HepG2 (cell line): ENCODE results near the gene APOC1. TPM values are rescaled to one million over a fixed set of nuclear protein-coding genes. Genes with fewer than 3 reads are reported as not detected.
A peak's percentile ranks its signal among the peaks of the same experiment; 100 is the strongest.

Experiments used
- GLI4 ChIP-seq: sonication (generic); formaldehyde crosslinking; IDR thresholded peaks from 2 replicates; pipeline ENCODE4 v1.5.1; 2020; ENCODE audit warnings: missing genetic modification reagents, mild to moderate bottlenecking, moderate library complexity, borderline replicate concordance
- MAFG ChIP-seq: sonication (generic); formaldehyde crosslinking; IDR thresholded peaks from 2 replicates; pipeline ENCODE4 v1.5.1; 2020; ENCODE audit warnings: mild to moderate bottlenecking, missing genetic modification reagents
- MIER2 ChIP-seq: IDR thresholded peaks from 2 replicates; pipeline ENCODE4 v1.6.1; 2016; ENCODE audit warnings: missing biosample characterization, missing genetic modification reagents
- NFRKB ChIP-seq: fragments of 450-650 bp; IDR thresholded peaks from 2 replicates; pipeline ENCODE4 v1.6.1; 2017
- PHF20 ChIP-seq: sonication (generic); formaldehyde crosslinking; IDR thresholded peaks from 2 replicates; pipeline ENCODE4 v1.5.0; 2020; ENCODE audit warnings: mild to moderate bottlenecking, missing genetic modification reagents
- RBFOX2 ChIP-seq: fragments of 200-400 bp; formaldehyde crosslinking; IDR thresholded peaks from 2 replicates; pipeline ENCODE4 v1.6.1; 2017; ENCODE audit warnings: low read depth, mild to moderate bottlenecking, low read length
- SMAD9 ChIP-seq: sonication (generic); formaldehyde crosslinking; IDR thresholded peaks from 2 replicates; pipeline ENCODE4 v1.5.1; 2020; ENCODE audit warnings: mild to moderate bottlenecking, missing genetic modification reagents
- SMARCE1 ChIP-seq: fragments of 450-650 bp; IDR thresholded peaks from 2 replicates; pipeline ENCODE4 v1.6.1; 2017; ENCODE audit warnings: borderline replicate concordance
- SOX5 ChIP-seq: IDR thresholded peaks from 2 replicates; pipeline ENCODE4 v1.6.1; 2016; ENCODE audit warnings: borderline replicate concordance
- SRSF1 ChIP-seq: fragments of 200-400 bp; formaldehyde crosslinking; optimal IDR thresholded peaks from 2 replicates; pipeline ENCODE3; 2017; ENCODE audit warnings: mild to moderate bottlenecking, low read depth, low read length, moderate library complexity
- ZNF12 ChIP-seq: sonication (generic); formaldehyde crosslinking; IDR thresholded peaks from 2 replicates; pipeline ENCODE4 v1.5.0; 2020; ENCODE audit warnings: missing genetic modification reagents
- ZNF274 ChIP-seq: sonication (generic); formaldehyde crosslinking; IDR thresholded peaks from 2 replicates; pipeline ENCODE4 v1.5.1; 2020; ENCODE audit warnings: mild to moderate bottlenecking, missing genetic modification reagents
- ZNF30 ChIP-seq: sonication (generic); formaldehyde crosslinking; IDR thresholded peaks from 2 replicates; pipeline ENCODE4 v1.5.0; 2020; ENCODE audit warnings: mild to moderate bottlenecking, missing genetic modification reagents
- ZNF569 ChIP-seq: sonication (generic); formaldehyde crosslinking; IDR thresholded peaks from 2 replicates; pipeline ENCODE4 v1.5.0; 2020; ENCODE audit warnings: mild to moderate bottlenecking, missing genetic modification reagents, moderate library complexity, borderline replicate concordance
- ZNF670 ChIP-seq: sonication (generic); formaldehyde crosslinking; IDR thresholded peaks from 2 replicates; pipeline ENCODE4 v1.8.0; 2022; ENCODE audit warnings: mild to moderate bottlenecking, missing genetic modification reagents, borderline replicate concordance
- ZNF678 ChIP-seq: sonication (generic); formaldehyde crosslinking; IDR thresholded peaks from 2 replicates; pipeline ENCODE4 v1.4.0; 2020; ENCODE audit warnings: mild to moderate bottlenecking, missing genetic modification reagents
- polyA plus RNA-seq, 8 experiments: library from polyadenylated mRNA; depleted of rRNA in 3 of 8; stranded (reverse) in 7 of 8; unstranded in 1 of 8; fragments of >200 nt; fragmentation: Illumina TruSeq in 4 of 8; extraction: Trizol in 4 of 8; gene quantifications; 2 replicates each; pipeline versions ENCODE4 v1.2.1 to v1.2.3, GENCODE V29; 2011 to 2016; ENCODE audit warnings: low read depth in 4 of 8, missing spikeins in 1 of 8, mixed read lengths in 1 of 8; ENCODE audit not compliant: insufficient read depth in 1 of 8
- total RNA-seq, 5 experiments: library from RNA; depleted of rRNA; stranded (reverse); fragments of >200 nt; fragmentation: Illumina TruSeq; extraction: Trizol; gene quantifications; 2 replicates each; pipeline ENCODE4 v1.2.3, GENCODE V29; 2016; ENCODE audit warnings: low read depth in 1 of 5
- TF ChIP-seq, protein P1 (sequence below): sonication (generic); formaldehyde crosslinking; IDR thresholded peaks from 2 replicates; pipeline ENCODE4 v1.4.0; 2020; ENCODE audit warnings: mild to moderate bottlenecking, low read depth, missing genetic modification reagents
- TF ChIP-seq, protein P2 (sequence below): sonication (generic); formaldehyde crosslinking; IDR thresholded peaks from 2 replicates; pipeline ENCODE4 v1.5.0; 2020; ENCODE audit warnings: missing genetic modification reagents
- TF ChIP-seq, protein P3 (sequence below): sonication (generic); formaldehyde crosslinking; IDR thresholded peaks from 2 replicates; pipeline ENCODE4 v1.9.0; 2021; ENCODE audit warnings: missing genetic modification reagents, borderline replicate concordance

Gene APOC1
- total and polyA plus RNA-seq, 2 of the 13 experiments (the other 11 are each of a cell fraction or from before 2014, with no cell fraction given), result 600 to 1,235 TPM

DNA sequence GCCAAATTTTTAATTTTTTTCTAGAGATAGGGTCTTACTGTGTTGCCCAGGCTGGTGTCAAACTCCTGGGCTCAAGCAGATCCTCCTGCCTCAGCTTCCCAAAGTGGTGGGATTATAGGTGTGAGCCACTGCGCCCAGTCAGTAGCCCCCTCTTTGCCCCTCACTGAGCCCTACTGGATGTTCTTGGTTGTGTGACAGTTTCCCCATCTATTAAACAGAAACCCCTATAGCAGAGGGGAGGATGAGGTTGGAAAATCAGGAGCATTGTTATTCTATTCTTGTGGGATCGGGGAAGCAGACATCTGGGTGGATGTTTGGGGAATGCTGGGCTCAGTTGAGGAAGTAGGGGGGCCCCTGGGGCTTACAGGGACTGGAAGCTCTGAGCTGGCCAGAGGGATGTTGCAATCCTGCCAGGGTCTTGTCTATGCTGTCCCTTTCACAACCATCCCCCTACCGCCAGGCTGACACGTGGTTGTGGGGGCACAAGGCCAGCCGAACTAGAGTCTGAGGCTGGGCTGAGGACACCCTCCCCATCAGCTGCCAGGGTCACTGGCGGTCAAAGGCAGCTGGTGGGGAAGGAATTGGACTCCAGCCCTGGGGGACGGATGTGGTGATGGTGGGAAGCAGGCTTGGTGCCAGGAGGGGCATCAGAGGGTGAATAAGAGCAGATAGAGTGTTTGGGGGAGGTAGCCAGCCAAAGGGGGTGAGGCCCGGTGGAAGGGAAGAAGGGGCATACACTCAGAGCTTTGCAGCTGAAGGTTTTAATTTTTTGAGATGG, 10.9 kb downstream of the APOC1 start (continued):
- TF ChIP-seq, protein P1, sequence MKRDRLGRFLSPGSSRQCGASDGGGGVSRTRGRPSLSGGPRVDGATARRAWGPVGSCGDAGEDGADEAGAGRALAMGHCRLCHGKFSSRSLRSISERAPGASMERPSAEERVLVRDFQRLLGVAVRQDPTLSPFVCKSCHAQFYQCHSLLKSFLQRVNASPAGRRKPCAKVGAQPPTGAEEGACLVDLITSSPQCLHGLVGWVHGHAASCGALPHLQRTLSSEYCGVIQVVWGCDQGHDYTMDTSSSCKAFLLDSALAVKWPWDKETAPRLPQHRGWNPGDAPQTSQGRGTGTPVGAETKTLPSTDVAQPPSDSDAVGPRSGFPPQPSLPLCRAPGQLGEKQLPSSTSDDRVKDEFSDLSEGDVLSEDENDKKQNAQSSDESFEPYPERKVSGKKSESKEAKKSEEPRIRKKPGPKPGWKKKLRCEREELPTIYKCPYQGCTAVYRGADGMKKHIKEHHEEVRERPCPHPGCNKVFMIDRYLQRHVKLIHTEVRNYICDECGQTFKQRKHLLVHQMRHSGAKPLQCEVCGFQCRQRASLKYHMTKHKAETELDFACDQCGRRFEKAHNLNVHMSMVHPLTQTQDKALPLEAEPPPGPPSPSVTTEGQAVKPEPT, result no peak
- TF ChIP-seq SMAD9 (CRISPR knock-in tag), result peak; percentile 55; the same call in 1 of the 2 replicates
- TF ChIP-seq SRSF1, result no peak
- no peak for TF ChIP-seq MAFG (CRISPR knock-in tag)
- TF ChIP-seq SMARCE1, result no peak
- no peak for TF ChIP-seq NFRKB
- TF ChIP-seq SOX5 (CRISPR knock-in tag), result peak; percentile 94
- 0 out of 2 replicates have a peak, but pooled peaks have one; percentile 65 for TF ChIP-seq GLI4
- TF ChIP-seq ZNF30 (CRISPR knock-in tag), result no peak
- peak; percentile 77; the same call in 1 of the 2 replicates for TF ChIP-seq ZNF274
- peak; percentile 77; the same call in 1 of the 2 replicates for TF ChIP-seq MIER2
- TF ChIP-seq, protein P2, sequence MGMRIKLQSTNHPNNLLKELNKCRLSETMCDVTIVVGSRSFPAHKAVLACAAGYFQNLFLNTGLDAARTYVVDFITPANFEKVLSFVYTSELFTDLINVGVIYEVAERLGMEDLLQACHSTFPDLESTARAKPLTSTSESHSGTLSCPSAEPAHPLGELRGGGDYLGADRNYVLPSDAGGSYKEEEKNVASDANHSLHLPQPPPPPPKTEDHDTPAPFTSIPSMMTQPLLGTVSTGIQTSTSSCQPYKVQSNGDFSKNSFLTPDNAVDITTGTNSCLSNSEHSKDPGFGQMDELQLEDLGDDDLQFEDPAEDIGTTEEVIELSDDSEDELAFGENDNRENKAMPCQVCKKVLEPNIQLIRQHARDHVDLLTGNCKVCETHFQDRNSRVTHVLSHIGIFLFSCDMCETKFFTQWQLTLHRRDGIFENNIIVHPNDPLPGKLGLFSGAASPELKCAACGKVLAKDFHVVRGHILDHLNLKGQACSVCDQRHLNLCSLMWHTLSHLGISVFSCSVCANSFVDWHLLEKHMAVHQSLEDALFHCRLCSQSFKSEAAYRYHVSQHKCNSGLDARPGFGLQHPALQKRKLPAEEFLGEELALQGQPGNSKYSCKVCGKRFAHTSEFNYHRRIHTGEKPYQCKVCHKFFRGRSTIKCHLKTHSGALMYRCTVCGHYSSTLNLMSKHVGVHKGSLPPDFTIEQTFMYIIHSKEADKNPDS (CRISPR knock-in tag), result peak; percentile 54; the same call in 1 of the 2 replicates
- TF ChIP-seq ZNF12 (CRISPR knock-in tag), result peak; percentile 45; the same call in 1 of the 2 replicates
- peak; percentile 25; the same call in 1 of the 2 replicates for TF ChIP-seq RBFOX2
- 0 out of 2 replicates have a peak, but pooled peaks have one; percentile 17 for TF ChIP-seq ZNF569 (CRISPR knock-in tag)
- TF ChIP-seq, protein P3, sequence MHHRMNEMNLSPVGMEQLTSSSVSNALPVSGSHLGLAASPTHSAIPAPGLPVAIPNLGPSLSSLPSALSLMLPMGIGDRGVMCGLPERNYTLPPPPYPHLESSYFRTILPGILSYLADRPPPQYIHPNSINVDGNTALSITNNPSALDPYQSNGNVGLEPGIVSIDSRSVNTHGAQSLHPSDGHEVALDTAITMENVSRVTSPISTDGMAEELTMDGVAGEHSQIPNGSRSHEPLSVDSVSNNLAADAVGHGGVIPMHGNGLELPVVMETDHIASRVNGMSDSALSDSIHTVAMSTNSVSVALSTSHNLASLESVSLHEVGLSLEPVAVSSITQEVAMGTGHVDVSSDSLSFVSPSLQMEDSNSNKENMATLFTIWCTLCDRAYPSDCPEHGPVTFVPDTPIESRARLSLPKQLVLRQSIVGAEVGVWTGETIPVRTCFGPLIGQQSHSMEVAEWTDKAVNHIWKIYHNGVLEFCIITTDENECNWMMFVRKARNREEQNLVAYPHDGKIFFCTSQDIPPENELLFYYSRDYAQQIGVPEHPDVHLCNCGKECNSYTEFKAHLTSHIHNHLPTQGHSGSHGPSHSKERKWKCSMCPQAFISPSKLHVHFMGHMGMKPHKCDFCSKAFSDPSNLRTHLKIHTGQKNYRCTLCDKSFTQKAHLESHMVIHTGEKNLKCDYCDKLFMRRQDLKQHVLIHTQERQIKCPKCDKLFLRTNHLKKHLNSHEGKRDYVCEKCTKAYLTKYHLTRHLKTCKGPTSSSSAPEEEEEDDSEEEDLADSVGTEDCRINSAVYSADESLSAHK, result no peak
- TF ChIP-seq PHF20 (CRISPR knock-in tag), result peak; percentile 60; the same call in 1 of the 2 replicates
- TF ChIP-seq ZNF678 (CRISPR knock-in tag), result 0 out of 2 replicates have a peak, but pooled peaks have one; percentile 50
- TF ChIP-seq ZNF670, result no peak
